Measurements from ENCODE around the gene GPR179.
A peak's percentile ranks its signal among the peaks of the same experiment; 100 is the strongest.

GPR179 gene, protein sequence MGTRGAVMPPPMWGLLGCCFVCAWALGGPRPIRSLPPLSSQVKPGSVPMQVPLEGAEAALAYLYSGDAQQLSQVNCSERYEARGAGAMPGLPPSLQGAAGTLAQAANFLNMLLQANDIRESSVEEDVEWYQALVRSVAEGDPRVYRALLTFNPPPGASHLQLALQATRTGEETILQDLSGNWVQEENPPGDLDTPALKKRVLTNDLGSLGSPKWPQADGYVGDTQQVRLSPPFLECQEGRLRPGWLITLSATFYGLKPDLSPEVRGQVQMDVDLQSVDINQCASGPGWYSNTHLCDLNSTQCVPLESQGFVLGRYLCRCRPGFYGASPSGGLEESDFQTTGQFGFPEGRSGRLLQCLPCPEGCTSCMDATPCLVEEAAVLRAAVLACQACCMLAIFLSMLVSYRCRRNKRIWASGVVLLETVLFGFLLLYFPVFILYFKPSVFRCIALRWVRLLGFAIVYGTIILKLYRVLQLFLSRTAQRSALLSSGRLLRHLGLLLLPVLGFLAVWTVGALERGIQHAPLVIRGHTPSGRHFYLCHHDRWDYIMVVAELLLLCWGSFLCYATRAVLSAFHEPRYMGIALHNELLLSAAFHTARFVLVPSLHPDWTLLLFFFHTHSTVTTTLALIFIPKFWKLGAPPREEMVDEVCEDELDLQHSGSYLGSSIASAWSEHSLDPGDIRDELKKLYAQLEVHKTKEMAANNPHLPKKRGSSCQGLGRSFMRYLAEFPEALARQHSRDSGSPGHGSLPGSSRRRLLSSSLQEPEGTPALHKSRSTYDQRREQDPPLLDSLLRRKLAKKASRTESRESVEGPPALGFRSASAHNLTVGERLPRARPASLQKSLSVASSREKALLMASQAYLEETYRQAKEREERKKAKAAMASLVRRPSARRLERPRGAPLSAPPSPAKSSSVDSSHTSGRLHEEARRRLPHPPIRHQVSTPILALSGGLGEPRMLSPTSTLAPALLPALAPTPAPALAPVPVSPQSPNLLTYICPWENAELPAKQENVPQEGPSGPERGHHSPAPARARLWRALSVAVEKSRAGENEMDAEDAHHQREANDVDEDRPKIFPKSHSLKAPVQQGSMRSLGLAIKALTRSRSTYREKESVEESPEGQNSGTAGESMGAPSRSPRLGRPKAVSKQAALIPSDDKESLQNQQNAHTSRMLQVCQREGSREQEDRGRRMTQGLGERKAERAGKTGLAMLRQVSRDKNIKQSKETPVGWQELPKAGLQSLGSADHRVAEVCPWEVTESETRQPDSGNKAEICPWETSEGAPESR (N-terminal part only)

DNA sequence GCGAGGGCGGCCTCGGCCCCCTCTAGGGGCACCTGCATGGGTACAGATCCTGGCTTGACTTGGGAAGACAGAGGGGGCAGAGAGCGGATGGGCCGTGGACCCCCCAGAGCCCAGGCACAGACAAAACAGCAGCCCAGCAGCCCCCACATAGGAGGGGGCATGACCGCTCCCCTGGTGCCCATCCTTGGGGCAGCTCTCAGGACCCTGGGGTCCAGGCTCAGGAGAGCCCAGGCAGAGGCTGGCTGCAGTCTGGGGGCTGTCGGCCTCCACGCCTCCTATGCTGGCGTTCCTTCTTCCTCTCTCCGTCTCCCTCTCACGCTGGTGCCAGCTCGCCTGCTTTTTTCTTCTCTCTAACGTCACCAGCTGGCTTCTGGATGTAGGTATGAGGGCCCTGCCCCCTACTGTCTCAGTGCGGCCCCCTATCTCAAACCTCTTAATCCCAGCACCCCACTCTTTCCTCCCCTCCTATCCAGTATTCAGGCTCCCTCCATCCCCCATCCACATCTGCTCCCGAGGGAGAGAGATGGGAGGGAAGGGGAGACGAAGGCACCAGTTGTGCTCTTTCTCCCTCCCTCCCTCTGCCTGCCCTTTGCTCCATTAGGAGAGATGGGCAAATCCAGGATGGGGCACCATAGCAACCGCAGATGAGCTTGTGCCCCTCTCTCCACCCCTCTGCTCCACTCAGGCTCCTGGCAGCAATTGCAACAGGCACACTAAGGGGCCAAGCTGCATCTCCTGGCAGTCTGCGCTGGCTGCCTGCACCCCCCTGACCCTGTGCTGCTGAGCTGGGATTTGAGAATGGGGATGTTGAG is at the start of gene GPR179:
Gene GPR179, minus strand, starts transcription at position 349 of the 812 bp plus-strand sequence. Its CDS starts 167 bp downstream, at position 182.
- no peak for DNase-seq (ENCODE audit: low spot score)

DNA sequence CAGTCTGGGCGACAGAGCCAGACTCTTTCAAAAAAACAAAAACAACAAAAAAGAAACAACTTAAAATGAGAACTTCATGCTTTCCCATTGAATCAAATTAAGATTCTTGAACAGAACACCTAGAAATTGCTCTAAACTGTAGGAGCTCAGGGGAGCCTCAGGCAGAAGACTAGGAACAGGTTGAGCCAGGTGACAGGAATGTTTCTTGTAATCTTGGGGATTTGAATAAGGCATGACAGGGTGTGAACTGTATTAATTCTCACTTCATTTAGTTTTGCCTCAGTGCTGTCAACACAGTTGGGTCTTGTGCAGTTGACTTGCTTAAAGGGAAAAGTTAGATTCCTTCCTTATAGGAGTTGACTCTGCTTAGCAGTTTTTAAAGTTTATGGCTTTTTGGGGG is 35.7 kb upstream of the GPR179 start:
- no peak for DNase-seq (ENCODE audit: low spot score)

DNA sequence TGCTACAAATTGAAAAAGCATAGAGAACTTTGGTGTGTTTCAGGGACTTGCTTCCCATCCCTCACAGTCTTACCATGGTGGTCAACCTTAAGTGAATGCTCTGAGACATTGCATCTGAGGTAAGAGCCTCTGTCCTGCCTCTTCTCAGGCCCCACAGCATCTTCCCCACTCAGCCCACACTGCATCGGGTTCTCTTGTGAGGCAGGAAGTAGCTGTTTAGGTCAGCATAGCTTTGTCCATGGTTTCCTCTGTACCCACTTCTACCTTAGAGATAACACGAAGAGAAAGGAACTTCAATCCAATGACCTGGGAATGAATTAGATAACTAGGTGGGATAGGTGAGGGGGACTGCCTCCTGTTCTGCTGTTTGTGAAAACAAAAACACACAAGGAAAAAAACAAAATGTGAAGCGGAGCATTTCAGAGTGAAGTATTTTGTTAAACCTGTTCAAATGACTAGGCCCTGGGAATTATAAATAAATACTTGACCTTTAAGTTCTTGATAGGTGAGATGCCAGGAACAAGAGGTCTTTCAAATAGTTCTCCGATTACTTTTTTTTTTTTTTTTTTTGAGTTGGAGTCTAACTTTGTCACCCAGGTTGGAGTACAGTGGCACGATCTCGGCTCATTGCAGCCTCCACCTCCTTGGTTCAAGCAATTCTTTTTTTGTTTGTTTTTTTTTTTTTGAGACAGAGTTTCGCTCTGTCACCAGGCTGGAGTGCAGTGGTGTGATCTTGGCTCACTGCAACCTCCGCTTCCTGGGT is 25.5 kb upstream of the GPR179 start:
- no peak for DNase-seq (ENCODE audit: low spot score)

DNA sequence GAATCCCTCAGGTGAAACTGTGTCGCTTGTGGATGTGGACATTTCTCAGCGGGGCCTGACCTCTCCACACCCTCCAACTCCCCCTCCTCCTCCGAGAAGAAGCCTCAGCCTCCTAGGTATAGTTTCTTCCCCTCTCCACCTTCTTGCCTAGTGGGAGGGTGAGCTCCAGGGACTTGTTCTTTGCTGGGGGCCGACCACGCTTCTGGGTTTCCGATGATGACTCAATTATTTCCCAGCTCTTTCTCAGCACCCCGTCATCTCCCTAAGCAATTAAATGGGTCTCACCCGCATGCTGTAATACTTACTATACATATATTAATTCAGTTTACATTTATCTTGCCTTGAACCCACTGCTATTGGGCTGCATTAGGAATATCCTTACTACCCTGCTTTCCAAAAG is 21.0 kb upstream of the GPR179 start:
- DNase-seq (ENCODE audit: low spot score) = no peak

DNA sequence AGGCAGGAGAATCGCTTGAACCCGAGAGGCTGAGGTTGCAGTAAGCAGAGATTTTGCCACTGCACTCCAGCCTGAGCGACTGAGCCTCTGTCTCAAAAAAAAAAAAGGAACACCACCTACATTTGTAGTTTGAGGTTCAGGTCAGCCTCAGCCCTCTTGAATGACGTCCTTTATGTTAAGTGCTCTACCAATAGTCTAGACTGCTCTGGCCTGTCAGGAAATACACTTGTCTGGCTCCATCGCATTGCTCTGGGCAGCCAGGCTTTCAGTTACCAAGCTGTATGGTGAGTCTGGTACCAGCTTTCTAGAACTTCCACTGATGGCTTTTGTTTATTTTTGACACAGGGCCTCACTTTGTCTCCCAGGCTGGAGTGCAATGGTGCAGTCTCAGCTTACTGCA is 19.3 kb upstream of the GPR179 start:
- no peak for DNase-seq (ENCODE audit: low spot score)

DNA sequence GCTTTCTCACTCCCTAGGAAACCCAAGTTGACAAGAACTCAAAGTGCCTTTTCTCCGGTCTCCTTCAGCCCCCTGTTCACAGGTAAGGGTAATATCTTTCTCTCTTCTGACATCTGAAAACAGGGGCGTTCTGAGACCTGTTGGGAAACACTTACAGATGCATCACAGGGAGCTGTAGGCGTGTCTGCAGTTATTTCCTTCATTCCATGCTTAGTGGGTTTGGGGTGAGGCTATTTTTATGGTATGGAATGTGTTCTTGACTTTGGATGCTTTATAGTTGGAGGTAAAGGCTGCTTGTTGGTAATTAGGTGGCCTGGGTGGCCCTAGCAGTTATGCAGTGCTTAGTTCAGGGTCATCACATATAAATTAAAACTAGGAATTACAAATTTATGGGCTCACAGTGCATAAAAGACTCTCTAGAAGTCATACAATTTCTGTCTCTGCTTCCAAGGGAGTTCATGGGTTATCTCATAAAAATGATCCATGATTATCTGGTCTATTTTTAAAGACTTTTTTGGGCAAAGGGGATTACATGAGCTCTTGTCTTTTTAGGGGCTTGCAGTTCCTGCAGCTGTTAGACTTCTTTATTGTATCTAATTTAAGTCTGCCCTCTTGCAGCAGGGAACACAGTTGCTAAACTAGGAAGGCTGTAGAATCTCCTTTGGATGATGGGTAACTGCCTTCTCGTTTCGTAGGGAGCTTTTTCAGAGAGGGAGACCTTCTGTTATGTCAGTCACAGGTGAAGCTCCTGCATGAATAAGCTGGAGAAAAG is 18.1 kb upstream of the GPR179 start:
- no peak for DNase-seq (ENCODE audit: low spot score)

DNA sequence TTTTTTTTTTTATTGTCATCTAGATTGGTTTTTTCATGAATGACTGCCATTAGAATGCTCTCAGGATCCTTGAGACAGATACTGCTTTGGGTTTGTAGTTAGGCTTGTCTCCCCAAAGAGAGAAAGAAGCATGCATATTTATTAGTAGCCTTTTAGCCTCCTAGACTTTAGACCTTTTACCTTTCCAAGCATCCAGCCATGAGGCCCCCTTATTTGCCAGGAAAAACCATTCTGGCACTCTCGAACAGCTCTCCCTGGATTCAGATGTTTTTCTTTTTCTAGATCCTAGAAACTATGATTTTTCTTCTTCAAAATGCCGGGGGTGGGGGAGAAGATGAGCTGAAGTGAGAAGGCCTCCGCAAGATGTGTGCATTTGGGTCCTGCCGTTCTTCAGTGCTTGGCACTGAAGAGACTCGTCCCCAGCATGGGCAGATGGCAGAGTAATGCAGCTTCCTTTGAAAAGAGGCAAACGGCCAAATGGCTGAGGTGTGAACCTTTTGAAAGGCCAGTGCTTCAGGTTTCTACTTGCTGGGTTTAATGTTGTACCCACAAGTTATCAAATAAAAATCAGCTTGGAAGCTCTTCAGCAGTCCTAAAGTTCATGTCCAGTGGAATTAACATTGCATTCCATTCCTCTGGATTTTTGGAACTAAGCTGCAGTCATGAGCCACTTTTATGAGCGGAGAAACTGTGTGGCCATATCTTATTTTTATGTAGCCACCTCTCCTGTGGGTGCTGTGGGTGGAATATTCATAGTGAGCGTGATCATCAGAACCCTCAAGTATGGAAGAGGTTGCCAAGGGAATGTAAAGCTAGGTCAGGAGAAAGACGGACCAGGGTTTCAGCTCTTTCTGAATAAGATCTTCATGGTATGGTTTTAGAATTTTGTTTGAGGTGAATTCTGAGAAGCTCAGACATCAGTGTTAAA is 15.1 kb upstream of the GPR179 start:
- no peak for DNase-seq (ENCODE audit: low spot score)

DNA sequence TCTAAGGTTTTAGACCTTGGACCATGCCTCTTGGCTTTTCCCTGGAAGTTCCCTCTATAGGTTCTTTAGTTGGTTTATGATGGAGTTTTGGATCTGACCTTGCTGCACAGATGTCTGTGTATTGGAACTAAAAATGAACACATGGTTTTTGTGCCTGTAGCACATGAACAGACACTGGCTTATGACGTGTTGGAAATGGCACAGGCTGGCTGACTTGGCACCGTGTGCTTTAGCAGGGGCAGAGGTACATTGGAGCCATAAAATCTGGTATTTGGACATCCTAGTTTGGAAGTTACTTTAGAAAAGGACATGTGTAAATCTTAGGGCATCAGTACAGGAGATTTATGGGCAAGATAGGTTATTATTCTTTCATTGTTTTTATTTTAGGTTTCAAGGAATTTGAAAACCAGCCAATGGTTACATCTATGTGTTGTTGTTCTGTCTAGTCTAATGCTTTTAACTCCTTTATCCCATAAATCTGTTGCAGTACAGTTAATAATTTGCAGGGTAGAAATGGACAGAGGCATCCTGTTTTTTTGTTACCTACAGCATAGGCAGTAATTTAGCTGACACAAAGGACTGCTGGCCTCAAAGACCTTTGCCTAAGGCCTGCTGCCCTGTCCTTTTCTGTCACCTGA is 13.8 kb upstream of the GPR179 start:
- no peak for DNase-seq (ENCODE audit: low spot score)

DNA sequence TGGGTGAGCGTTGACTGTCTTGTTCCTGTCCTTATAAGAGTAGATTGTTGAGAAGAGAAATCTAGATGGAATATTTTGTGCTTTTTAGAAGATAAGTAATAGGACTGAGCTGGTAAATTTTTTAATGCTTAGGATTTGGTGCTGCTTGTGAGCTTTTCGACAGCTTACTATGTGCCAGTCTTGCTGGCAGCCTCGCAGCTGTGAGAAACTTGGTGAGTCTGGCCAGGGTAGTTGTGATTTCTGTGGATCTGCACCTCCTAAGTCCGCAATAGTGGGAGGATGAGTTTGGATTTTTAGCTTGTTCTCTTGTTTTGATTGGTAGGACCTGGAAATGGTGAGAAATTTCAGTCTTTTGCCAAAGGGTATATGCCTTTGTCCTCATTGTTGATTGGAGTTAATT is 11.5 kb upstream of the GPR179 start:
- DNase-seq (ENCODE audit: low spot score) = no peak

DNA sequence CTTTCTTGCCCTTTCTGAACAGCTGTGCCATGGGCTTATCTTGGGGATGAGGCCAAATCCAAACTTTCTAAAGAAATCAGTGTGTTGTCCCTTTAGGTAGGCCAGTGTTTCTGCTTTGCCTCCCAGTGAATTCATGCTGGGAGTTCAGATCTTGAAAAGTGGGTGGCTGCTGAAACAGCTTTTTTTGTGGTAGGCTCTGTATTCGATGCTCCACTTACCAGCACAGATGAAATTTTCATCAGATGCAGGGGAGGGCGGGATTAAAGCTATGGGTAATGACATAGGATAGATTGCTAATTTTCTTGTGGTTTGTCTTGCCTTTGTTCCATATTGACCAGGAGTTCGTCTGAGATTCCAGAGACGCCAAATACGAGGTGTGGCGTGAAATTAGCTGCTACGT is 10.7 kb upstream of the GPR179 start:
- DNase-seq (ENCODE audit: low spot score) = no peak

DNA sequence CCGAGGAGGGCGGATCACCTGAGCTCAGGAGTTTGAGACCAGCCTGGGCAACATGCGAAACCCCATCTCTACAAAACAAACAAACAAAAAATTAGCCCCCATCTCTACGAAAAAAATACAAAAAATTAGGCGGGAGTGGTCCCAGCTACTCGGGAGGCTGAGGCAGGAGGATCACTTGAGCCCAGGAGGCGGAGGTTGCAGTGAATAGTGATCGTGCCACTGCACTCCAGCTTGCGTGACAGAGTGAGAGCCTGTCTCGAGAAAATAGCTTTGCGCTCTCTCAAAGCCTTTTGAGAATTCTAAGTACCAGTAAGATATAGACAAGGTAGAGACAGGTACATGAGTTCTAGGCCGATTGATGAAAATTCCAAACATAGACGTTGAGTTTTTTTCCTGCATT is 9.9 kb upstream of the GPR179 start:
- no peak for DNase-seq (ENCODE audit: low spot score)

DNA sequence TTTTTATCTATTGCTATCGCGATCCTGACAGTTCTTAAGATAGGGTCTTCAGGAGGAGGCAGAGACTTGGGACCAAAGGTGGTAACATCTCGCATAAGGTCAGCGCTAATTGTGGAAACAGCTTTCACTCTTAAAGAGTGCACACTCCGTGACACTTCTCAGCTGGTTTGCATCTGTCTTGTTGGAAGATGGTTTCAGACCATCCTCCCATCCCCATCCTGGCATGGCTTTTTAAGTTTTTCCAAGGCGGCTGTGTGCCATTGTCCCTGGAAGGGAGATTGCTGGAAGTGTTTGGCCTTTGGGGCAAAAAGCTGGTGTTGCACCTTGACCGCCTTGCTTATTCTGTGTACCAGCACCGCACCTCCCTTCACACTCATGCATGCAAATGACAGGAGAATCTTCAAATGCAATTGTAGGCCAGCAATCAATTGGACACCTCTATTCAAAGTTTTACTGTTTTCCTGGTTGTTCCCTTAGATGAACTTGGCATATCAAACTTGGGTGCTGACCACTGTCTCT is 9.4 kb upstream of the GPR179 start:
- no peak for DNase-seq (ENCODE audit: low spot score)

DNA sequence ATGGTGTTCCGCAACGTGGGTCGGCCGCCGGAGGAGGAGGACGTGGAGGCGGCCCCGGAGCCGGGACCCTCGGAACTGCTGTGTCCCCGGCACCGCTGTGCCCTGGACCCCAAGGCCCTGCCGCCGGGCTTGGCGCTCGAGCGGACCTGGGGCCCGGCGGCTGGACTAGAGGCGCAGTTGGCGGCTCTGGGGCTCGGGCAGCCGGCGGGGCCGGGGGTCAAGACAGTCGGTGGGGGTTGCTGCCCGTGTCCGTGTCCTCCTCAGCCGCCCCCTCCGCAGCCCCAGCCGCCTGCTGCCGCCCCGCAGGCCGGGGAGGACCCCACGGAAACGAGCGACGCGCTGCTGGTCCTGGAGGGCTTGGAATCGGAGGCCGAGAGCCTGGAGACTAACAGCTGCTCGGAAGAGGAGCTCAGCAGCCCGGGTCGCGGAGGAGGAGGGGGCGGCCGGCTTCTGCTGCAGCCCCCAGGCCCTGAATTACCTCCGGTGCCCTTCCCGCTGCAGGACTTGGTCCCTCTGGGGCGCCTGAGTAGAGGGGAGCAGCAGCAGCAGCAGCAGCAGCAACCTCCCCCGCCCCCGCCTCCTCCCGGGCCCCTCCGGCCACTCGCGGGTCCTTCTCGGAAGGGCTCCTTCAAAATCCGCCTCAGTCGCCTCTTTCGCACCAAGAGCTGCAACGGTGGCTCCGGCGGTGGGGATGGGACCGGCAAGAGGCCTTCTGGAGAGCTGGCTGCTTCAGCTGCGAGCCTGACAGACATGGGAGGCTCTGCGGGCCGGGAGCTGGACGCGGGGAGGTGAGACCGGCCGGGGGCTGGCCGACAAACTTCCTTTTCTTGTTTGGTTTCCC is 8.7 kb upstream of the GPR179 start:
- no peak for DNase-seq (ENCODE audit: low spot score)

DNA sequence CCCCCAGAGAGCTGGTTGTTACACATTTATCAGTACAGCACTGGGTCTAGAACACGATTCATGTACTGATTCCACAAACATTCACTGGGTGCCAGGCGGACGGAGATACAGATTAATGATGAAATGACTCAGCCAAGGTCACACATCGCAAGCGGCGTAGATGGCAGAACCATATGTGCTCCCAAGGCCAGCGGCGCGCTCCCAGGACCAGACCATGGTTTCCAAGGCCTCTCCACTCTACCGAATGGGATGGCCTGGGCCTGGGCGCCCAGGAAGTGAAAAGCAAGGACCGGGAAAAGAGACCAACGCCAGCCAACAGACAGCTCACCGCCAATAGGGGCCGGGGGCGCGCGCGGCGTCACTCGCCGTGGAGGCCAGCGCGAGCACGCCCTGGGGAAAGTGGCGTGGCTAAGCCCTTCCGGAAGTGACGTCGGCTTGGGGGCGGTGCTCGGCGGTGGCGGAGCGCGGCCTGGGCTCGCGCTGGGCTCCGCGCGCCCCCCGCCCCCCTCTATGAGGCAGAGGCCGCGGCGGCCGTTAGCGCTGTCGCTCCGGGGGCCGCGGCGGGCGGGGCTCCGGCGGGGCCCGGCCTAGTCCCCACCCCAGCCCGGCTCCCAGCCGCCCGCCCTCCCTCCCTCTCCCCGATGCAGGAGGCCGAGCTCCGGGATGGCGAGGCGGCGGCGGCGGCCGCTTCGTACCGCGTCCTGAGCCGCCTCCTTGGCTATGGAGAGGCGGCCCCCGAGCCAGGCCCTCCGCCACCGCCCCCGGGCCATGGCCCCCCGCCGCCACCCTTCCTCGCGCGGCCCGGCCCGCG is 7.9 kb upstream of the GPR179 start, which contains the start of gene SOCS7:
Gene SOCS7, plus strand, starts transcription at position 433 of the 811 bp plus-strand sequence. Its CDS starts 209 bp downstream, at position 642.
- peak; percentile 95 for DNase-seq (ENCODE audit: low spot score)

DNA sequence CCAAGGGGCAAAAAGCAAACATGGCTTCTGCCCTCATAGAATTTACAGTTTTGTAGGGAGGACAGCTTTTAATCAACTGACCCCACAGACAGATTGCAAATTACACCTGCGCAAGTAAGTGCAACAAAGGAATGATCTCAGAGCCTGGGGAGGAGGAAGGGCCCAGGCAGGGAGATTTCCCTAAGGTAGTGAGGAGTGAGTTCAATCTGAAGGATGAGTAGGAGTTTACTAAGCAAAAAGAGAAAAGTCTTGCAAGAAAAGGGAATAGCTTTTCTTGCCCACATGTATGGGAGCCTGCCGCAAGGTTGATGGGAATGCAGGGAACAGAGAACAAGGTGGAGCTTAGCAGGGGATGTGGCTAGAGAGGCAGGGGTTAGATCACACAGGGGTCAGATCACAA is 6.3 kb upstream of the GPR179 start:
- DNase-seq (ENCODE audit: low spot score) = no peak

DNA sequence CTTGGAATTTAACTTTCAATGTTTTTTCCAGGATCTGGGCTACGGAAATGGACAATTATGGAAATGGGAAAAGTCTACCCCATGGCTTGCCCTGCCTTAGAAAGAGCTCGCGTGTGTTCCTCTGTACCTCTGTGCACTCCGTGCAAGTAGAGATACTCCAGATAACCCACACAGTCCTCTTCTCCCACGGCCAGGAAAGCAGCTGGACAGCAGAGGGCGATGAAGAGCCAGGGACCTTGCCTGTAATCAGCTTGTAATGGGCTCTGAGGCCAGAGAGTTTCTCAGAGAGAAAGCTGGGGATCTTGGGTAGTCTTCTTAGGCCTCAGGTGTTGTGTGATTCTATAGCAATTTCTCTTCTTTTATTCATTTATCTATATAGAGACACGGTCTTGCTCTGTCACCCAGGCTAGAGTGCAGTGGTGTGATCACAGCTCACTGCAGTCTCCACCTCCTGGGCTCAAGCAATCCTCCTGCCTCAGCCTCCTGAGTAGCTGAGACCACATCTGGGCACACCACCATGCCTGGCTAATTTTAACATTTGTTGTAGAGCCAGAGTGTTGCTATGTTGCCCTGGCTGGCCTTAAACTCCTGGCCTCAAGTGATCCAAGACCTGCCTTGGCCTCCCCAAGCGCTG is 5.5 kb upstream of the GPR179 start:
- DNase-seq (ENCODE audit: low spot score) = peak; percentile 88

All from left forelimb (tissue), 1 donor.